K562 (cell line): ENCODE measurements around the gene CDC25B. TPM values are rescaled to one million over a fixed set of nuclear protein-coding genes. Genes with fewer than 3 reads are reported as not detected.

Source experiments
- AFF4 ChIP-seq: sonication (generic); formaldehyde crosslinking; IDR thresholded peaks from 2 replicates; pipeline ENCODE4 v1.8.0; 2023; ENCODE audit warnings: mild to moderate bottlenecking, missing genetic modification reagents
- ATF1 ChIP-seq, 2 experiments: fragments of 450-650 bp in 1 of 2; IDR thresholded peaks; 2 replicates each; pipeline ENCODE4 v1.6.1; 2016; ENCODE audit warnings: missing compliant biosample characterization in 1 of 2, missing genetic modification characterization in 1 of 2
- DACH1 ChIP-seq: fragments of 450-650 bp; IDR thresholded peaks from 2 replicates; pipeline ENCODE4 v1.6.1; 2018; ENCODE audit not compliant: partially characterized antibody
- DNMT1 ChIP-seq: fragments of 450-650 bp; IDR thresholded peaks from 2 replicates; pipeline ENCODE4 v1.6.1; 2016; ENCODE audit warnings: antibody characterized with exemption, mild to moderate bottlenecking
- E2F5 ChIP-seq: sonication (generic); formaldehyde crosslinking; IDR thresholded peaks from 2 replicates; pipeline ENCODE4 v1.8.0; 2022; ENCODE audit warnings: mild to moderate bottlenecking, missing genetic modification reagents
- FIP1L1 ChIP-seq: fragments of 200-400 bp; formaldehyde crosslinking; IDR thresholded peaks from 2 replicates; pipeline ENCODE4 v1.6.1; 2018; ENCODE audit warnings: mild to moderate bottlenecking, low read depth, low read length; ENCODE audit not compliant: poor library complexity, severe bottlenecking
- HDGF ChIP-seq: fragments of 450-650 bp; IDR thresholded peaks from 2 replicates; pipeline ENCODE4 v1.6.1; 2016
- ILK ChIP-seq: fragments of 450-650 bp; IDR thresholded peaks from 2 replicates; pipeline ENCODE4 v1.6.1; 2016; ENCODE audit warnings: missing genetic modification characterization, low read depth, mild to moderate bottlenecking, missing compliant biosample characterization, moderate library complexity, borderline replicate concordance
- RCOR1 ChIP-seq, 2 experiments: IDR thresholded peaks; 2 replicates each; pipeline ENCODE4 v1.6.1; 2012; ENCODE audit warnings: low read depth in 2 of 2, low read length in 2 of 2, borderline replicate concordance in 1 of 2, improper control_type of control experiment in 1 of 2
- RUNX1 ChIP-seq: sonication (generic); IDR thresholded peaks from 2 replicates; pipeline ENCODE4 v1.6.1; 2016; ENCODE audit warnings: antibody characterized with exemption, low read depth
- SPI1 ChIP-seq: IDR thresholded peaks from 2 replicates; pipeline ENCODE4 v1.6.1; 2011; ENCODE audit warnings: low read depth, low read length, control low read depth, borderline replicate concordance
- TCF3 ChIP-seq: sonication (generic); formaldehyde crosslinking; IDR thresholded peaks from 2 replicates; pipeline ENCODE4 v1.4.0; 2020; ENCODE audit warnings: mild to moderate bottlenecking, missing genetic modification reagents
- TSHZ1 ChIP-seq: fragments of 250-450 bp; sonication (Bioruptor Pico); IDR thresholded peaks from 2 replicates; pipeline ENCODE4 v1.4.0; 2020; ENCODE audit warnings: mild to moderate bottlenecking, moderate library complexity
- XRCC4 ChIP-seq: IDR thresholded peaks from one replicate; pipeline ENCODE4 v1.6.1; 2011; ENCODE audit not compliant: insufficient read depth, insufficient read length; ENCODE audit errors: extremely low read depth
- ZBTB26 ChIP-seq: fragments of 450-650 bp; formaldehyde crosslinking; IDR thresholded peaks from 2 replicates; pipeline ENCODE4 v1.4.0; 2022; ENCODE audit warnings: missing genetic modification characterization
- ZKSCAN1 ChIP-seq: fragments of 150-350 bp; IDR thresholded peaks from 2 replicates; pipeline ENCODE4 v1.6.1; 2016; ENCODE audit warnings: low read depth, low read length
- ZNF780A ChIP-seq: fragments of 250-450 bp; sonication (Bioruptor Pico); IDR thresholded peaks from 2 replicates; pipeline ENCODE4 v1.5.0; 2021; ENCODE audit warnings: mild to moderate bottlenecking
- polyA plus RNA-seq, 8 experiments: library from polyadenylated mRNA; depleted of rRNA in 4 of 8; stranded (reverse) in 5 of 8; unstranded in 3 of 8; fragments of >200 nt; fragmentation: Nextera tagmentation in 2 of 8; fragmentation: Illumina TruSeq in 1 of 8; extraction: Ambion mirVana in 2 of 8; extraction: Trizol in 1 of 8; gene quantifications; 2 replicates each; pipeline versions ENCODE4 v1.2.1 to v1.2.3, GENCODE V29; 2011 to 2014; ENCODE audit warnings: inconsistent platforms in 1 of 8, missing spikeins in 1 of 8
- total RNA-seq, 7 experiments: library from RNA; depleted of rRNA in 6 of 7; stranded (reverse); fragments of >200 nt in 6 of 7; fragmentation: Illumina TruSeq in 2 of 7; extraction: Trizol in 2 of 7; gene quantifications; 2 replicates each; pipeline versions ENCODE4 v1.2.1 to v1.2.3, GENCODE V29; 2011 to 2021; ENCODE audit warnings: low replicate concordance in 1 of 7

The CDC25B gene
- total and polyA plus RNA-seq, 9 of the 15 experiments (the other 6 are each of a cell fraction or from before 2014, with no cell fraction given), result 2.3 to 35.7 (median 9.5) TPM

GRCh38 chr20:3818155-3819151 is 22.3 kb downstream of the CDC25B start (continued):
- TF ChIP-seq ZBTB26 (CRISPR knock-in tag) (no peak), XRCC4 (no peak), HDGF (no peak), TCF3 (CRISPR knock-in tag) (no peak; the same call in 1 of the 2 replicates), TSHZ1 (CRISPR knock-in tag) (no peak), AFF4 (CRISPR knock-in tag) (no peak), ZNF780A (CRISPR knock-in tag) (no peak), FIP1L1 (no peak), SPI1 (no peak), DACH1 (peak; percentile 59), RCOR1 (IDR thresholded peaks at IDR 0.05; ENCODE audit: borderline replicate concordance in 1 of 2, low read depth in 2 of 2, low read length in 2 of 2) (0 out of 4 replicates have a peak, but pooled peaks of 1 of the 2 experiments have one; percentile 40), ZKSCAN1 (peak; percentile 54; the same call in 1 of the 2 replicates), ILK (no peak), DNMT1 (no peak), E2F5 (CRISPR knock-in tag) (no peak), RUNX1 (no peak), ATF1 (CRISPR knock-in tag; IDR thresholded peaks at IDR 0.05) (no peak), ATF1 (tag; IDR thresholded peaks at IDR 0.05) (0 out of 2 replicates have a peak, but pooled peaks have one; percentile 18)
